Cardiac muscle cell (in vitro differentiated cells and primary cell): ENCODE results near the gene KCNV2. TPM values are rescaled to one million over a fixed set of nuclear protein-coding genes. Genes with fewer than 3 reads are reported as not detected.

Experiments
- DNase-seq, 2 donors: peaks; one replicate each; pipeline versions ENCODE4 v3.0.0 to v3.0.0-alpha.2; 2010 to 2017; ENCODE audit warnings: low read depth in 1 of 2, low spot score in 1 of 2
- H3K27ac ChIP-seq: fragments of 200-600 bp; sonication (generic); 2 replicates; pipeline ENCODE4 v1.5.1; 2016
- H3K27me3 ChIP-seq: fragments of 200-600 bp; sonication (generic); 2 replicates; pipeline ENCODE4 v1.6.0; 2016; ENCODE audit warnings: control low read depth
- H3K36me3 ChIP-seq: fragments of 200-600 bp; sonication (generic); 2 replicates; pipeline ENCODE4 v1.5.1; 2016; ENCODE audit warnings: control low read depth
- H3K4me1 ChIP-seq: fragments of 200-600 bp; sonication (generic); 2 replicates; pipeline ENCODE4 v1.8.1; 2017; ENCODE audit warnings: low read depth, mild to moderate bottlenecking, mixed run types
- H3K4me3 ChIP-seq: fragments of 200-600 bp; sonication (generic); 2 replicates; pipeline ENCODE4 v1.5.1; 2016; ENCODE audit warnings: mild to moderate bottlenecking
- H3K9me3 ChIP-seq: fragments of 200-600 bp; sonication (generic); 2 replicates; pipeline ENCODE4 v1.5.1; 2017; ENCODE audit warnings: low read depth, mild to moderate bottlenecking, control low read depth
- CTCF ChIP-seq: IDR thresholded peaks from 2 replicates; pipeline ENCODE4 v1.5.1; 2012; ENCODE audit warnings: low read depth, mild to moderate bottlenecking, low read length
- polyA plus RNA-seq: library from polyadenylated mRNA; unstranded; fragments of >200 nt; fragmentation: Nextera tagmentation; extraction: Ambion mirVana; gene quantifications from 2 replicates; pipeline ENCODE4 v1.2.1, GENCODE V29; 2016
- total RNA-seq: library from RNA; depleted of rRNA; stranded (reverse); fragments of >200 nt; gene quantifications from 2 replicates; pipeline ENCODE4 v1.2.3, GENCODE V29; 2016

The KCNV2 gene
- total and polyA plus RNA-seq, 2 experiments from 2014 or later = 0.49 TPM; not detected in 1

GRCh38 chr9:2691212-2691611 lies 26.1 kb upstream of the KCNV2 start:
- no peak for TF ChIP-seq CTCF
- DNase-seq = peak in 1 of 2 donors; percentile 2
- no peaks in the 10 kb centered on the region for H3K9me3 ChIP-seq
- H3K4me1 ChIP-seq = peaks cover 4% of the 10 kb centered on the region
- H3K4me3 ChIP-seq = no peak overlapping the region
- no peaks in the 10 kb centered on the region for H3K36me3 ChIP-seq
- no peaks in the 10 kb centered on the region for H3K27me3 ChIP-seq
- H3K27ac ChIP-seq = no peak overlapping the region

GRCh38 chr9:2691626-2692025 lies 25.7 kb upstream of the KCNV2 start:
- Histone ChIP-seq H3K27ac (no peak overlapping the region), H3K36me3 (no peaks in the 10 kb centered on the region), H3K27me3 (no peaks in the 10 kb centered on the region), H3K9me3 (no peaks in the 10 kb centered on the region), H3K4me3 (no peak overlapping the region), H3K4me1 (peaks cover 4% of the 10 kb centered on the region)
- no peak for TF ChIP-seq CTCF
- DNase-seq = peak in 1 of 2 donors; percentile 38

- Histone ChIP-seq H3K27ac (no peak overlapping the region), H3K4me1 (peaks cover 4% of the 10 kb centered on the region), H3K9me3 (no peaks in the 10 kb centered on the region), H3K27me3 (no peaks in the 10 kb centered on the region), H3K4me3 (no peak overlapping the region), H3K36me3 (no peaks in the 10 kb centered on the region)
- TF ChIP-seq CTCF = no peak
- DNase-seq = no peak
Observed at GRCh38 chr9:2693056-2693455, 24.3 kb upstream of the KCNV2 start.

GRCh38 chr9:2697492-2697891 lies 19.8 kb upstream of the KCNV2 start:
- TF ChIP-seq CTCF = no peak
- H3K4me1 ChIP-seq = no peaks in the 10 kb centered on the region
- no peak overlapping the region for H3K4me3 ChIP-seq
- no peaks in the 10 kb centered on the region for H3K27me3 ChIP-seq
- H3K9me3 ChIP-seq = no peaks in the 10 kb centered on the region
- H3K27ac ChIP-seq = no peak overlapping the region
- no peaks in the 10 kb centered on the region for H3K36me3 ChIP-seq
- DNase-seq = no peak

GRCh38 chr9:2700398-2700797 lies 16.9 kb upstream of the KCNV2 start:
- Histone ChIP-seq H3K9me3 (no peaks in the 10 kb centered on the region), H3K36me3 (no peaks in the 10 kb centered on the region), H3K4me1 (no peaks in the 10 kb centered on the region), H3K27me3 (no peaks in the 10 kb centered on the region), H3K4me3 (no peak overlapping the region), H3K27ac (no peak overlapping the region)
- DNase-seq = no peak
- no peak for TF ChIP-seq CTCF
